ENCODE measurements around the gene ERRFI1. TPM values are rescaled to one million over a fixed set of nuclear protein-coding genes. Genes with fewer than 3 reads are reported as not detected.
"Not testable (repeated sequence)": the region's sequence is repeated elsewhere in the genome, so short reads cannot be mapped to it uniquely, and the experiment has no call there.

Gene ERRFI1
- total RNA-seq, 1 experiment from 2014 or later: 42.6 TPM

GRCh38 chr1:7988576-7988975 lies 37.5 kb downstream of the ERRFI1 start:
- DNase-seq: no peak
- peaks cover 7% of the 10 kb centered on the region for H3K36me3 ChIP-seq (replicated peaks; ENCODE audit: control insufficient read depth, insufficient read depth, low read length)
- H3K4me3 ChIP-seq (ENCODE audit: insufficient read depth, low read depth, low read length): no peak overlapping the region
- no peaks in the 10 kb centered on the region for H3K27me3 ChIP-seq (ENCODE audit: control insufficient read depth, insufficient read depth, low read length)

GRCh38 chr1:7987528-7987927 lies 38.6 kb downstream of the ERRFI1 start:
- no peak overlapping the region for H3K4me3 ChIP-seq (ENCODE audit: insufficient read depth, low read depth, low read length)
- peaks cover 14% of the 10 kb centered on the region for H3K36me3 ChIP-seq (replicated peaks; ENCODE audit: control insufficient read depth, insufficient read depth, low read length)
- DNase-seq: no peak

GRCh38 chr1:7985851-7986612 lies 40.1 kb downstream of the ERRFI1 start:
- H3K36me3 ChIP-seq (replicated peaks; ENCODE audit: control insufficient read depth, insufficient read depth, low read length): peaks cover 17% of the 10 kb centered on the region
- no peak for DNase-seq

More at GRCh38 chr1:7987528-7987927, 38.6 kb downstream of the ERRFI1 start:
- H3K27me3 ChIP-seq (ENCODE audit: control insufficient read depth, insufficient read depth, low read length): no peaks in the 10 kb centered on the region

GRCh38 chr1:7984811-7985210 lies 41.3 kb downstream of the ERRFI1 start:
- peaks cover 20% of the 10 kb centered on the region for H3K36me3 ChIP-seq (replicated peaks; ENCODE audit: control insufficient read depth, insufficient read depth, low read length)
- H3K4me3 ChIP-seq (ENCODE audit: insufficient read depth, low read depth, low read length): no peak overlapping the region
- no peaks in the 10 kb centered on the region for H3K27me3 ChIP-seq (ENCODE audit: control insufficient read depth, insufficient read depth, low read length)
- no peak for DNase-seq

More at GRCh38 chr1:7985851-7986612, 40.1 kb downstream of the ERRFI1 start:
- H3K27me3 ChIP-seq (ENCODE audit: control insufficient read depth, insufficient read depth, low read length): no peaks in the 10 kb centered on the region
- H3K4me3 ChIP-seq (ENCODE audit: insufficient read depth, low read depth, low read length): no peak overlapping the region

GRCh38 chr1:7983086-7983778 lies 42.9 kb downstream of the ERRFI1 start:
- H3K4me3 ChIP-seq (ENCODE audit: insufficient read depth, low read depth, low read length): no peak overlapping the region
- no peak for DNase-seq
- no peaks in the 10 kb centered on the region for H3K27me3 ChIP-seq (ENCODE audit: control insufficient read depth, insufficient read depth, low read length)
- H3K36me3 ChIP-seq (replicated peaks; ENCODE audit: control insufficient read depth, insufficient read depth, low read length): peaks cover 27% of the 10 kb centered on the region

GRCh38 chr1:7980984-7981383 lies 45.1 kb downstream of the ERRFI1 start:
- H3K36me3 ChIP-seq (replicated peaks; ENCODE audit: control insufficient read depth, insufficient read depth, low read length): peaks cover 30% of the 10 kb centered on the region
- H3K4me3 ChIP-seq (ENCODE audit: insufficient read depth, low read depth, low read length): no peak overlapping the region
- H3K27me3 ChIP-seq (ENCODE audit: control insufficient read depth, insufficient read depth, low read length): no peaks in the 10 kb centered on the region
- DNase-seq: no peak

GRCh38 chr1:7975212-7975865 lies 50.8 kb downstream of the ERRFI1 start:
- Histone ChIP-seq H3K4me3 (ENCODE audit: insufficient read depth, low read depth, low read length) (no peak overlapping the region), H3K27me3 (ENCODE audit: control insufficient read depth, insufficient read depth, low read length) (no peaks in the 10 kb centered on the region), H3K36me3 (replicated peaks; ENCODE audit: control insufficient read depth, insufficient read depth, low read length) (peaks cover 22% of the 10 kb centered on the region)
- DNase-seq: peak; percentile 92

GRCh38 chr1:7973086-7973485 lies 53.0 kb downstream of the ERRFI1 start:
- no peak overlapping the region for H3K4me3 ChIP-seq (ENCODE audit: insufficient read depth, low read depth, low read length)
- no peak for DNase-seq
- no peaks in the 10 kb centered on the region for H3K27me3 ChIP-seq (ENCODE audit: control insufficient read depth, insufficient read depth, low read length)
- H3K36me3 ChIP-seq (replicated peaks; ENCODE audit: control insufficient read depth, insufficient read depth, low read length): peaks cover 25% of the 10 kb centered on the region

- DNase-seq: no peak
- H3K27me3 ChIP-seq (ENCODE audit: control insufficient read depth, insufficient read depth, low read length): no peaks in the 10 kb centered on the region
- no peak overlapping the region for H3K4me3 ChIP-seq (ENCODE audit: insufficient read depth, low read depth, low read length)
- peaks cover 21% of the 10 kb centered on the region for H3K36me3 ChIP-seq (replicated peaks; ENCODE audit: control insufficient read depth, insufficient read depth, low read length)
These were observed 53.8 kb downstream of the ERRFI1 start for GRCh38 chr1:7972285-7972684.

GRCh38 chr1:7971024-7971423 lies 55.1 kb downstream of the ERRFI1 start:
- no peak for DNase-seq
- H3K4me3 ChIP-seq (ENCODE audit: insufficient read depth, low read depth, low read length): no peak overlapping the region
- H3K27me3 ChIP-seq (ENCODE audit: control insufficient read depth, insufficient read depth, low read length): no peaks in the 10 kb centered on the region
- peaks cover 24% of the 10 kb centered on the region for H3K36me3 ChIP-seq (replicated peaks; ENCODE audit: control insufficient read depth, insufficient read depth, low read length)

- Histone ChIP-seq H3K36me3 (replicated peaks; ENCODE audit: control insufficient read depth, insufficient read depth, low read length) (peaks cover 30% of the 10 kb centered on the region), H3K4me3 (ENCODE audit: insufficient read depth, low read depth, low read length) (no peak overlapping the region), H3K27me3 (ENCODE audit: control insufficient read depth, insufficient read depth, low read length) (no peaks in the 10 kb centered on the region)
- DNase-seq: no peak
These were observed 55.9 kb downstream of the ERRFI1 start for GRCh38 chr1:7970246-7970645.

- H3K36me3 ChIP-seq (replicated peaks; ENCODE audit: control insufficient read depth, insufficient read depth, low read length): peaks cover 40% of the 10 kb centered on the region
- H3K4me3 ChIP-seq (ENCODE audit: insufficient read depth, low read depth, low read length): no peak overlapping the region
- DNase-seq: no peak
- H3K27me3 ChIP-seq (ENCODE audit: control insufficient read depth, insufficient read depth, low read length): no peaks in the 10 kb centered on the region
These were observed 58.5 kb downstream of the ERRFI1 start for GRCh38 chr1:7967651-7968050.

- Histone ChIP-seq H3K36me3 (replicated peaks; ENCODE audit: control insufficient read depth, insufficient read depth, low read length) (peaks cover 39% of the 10 kb centered on the region), H3K27me3 (ENCODE audit: control insufficient read depth, insufficient read depth, low read length) (no peaks in the 10 kb centered on the region), H3K4me3 (ENCODE audit: insufficient read depth, low read depth, low read length) (no peak overlapping the region)
- no peak for DNase-seq
These were observed 58.9 kb downstream of the ERRFI1 start for GRCh38 chr1:7967196-7967595.

GRCh38 chr1:7964476-7964875 lies 61.6 kb downstream of the ERRFI1 start:
- Histone ChIP-seq H3K36me3 (replicated peaks; ENCODE audit: control insufficient read depth, insufficient read depth, low read length) (peaks cover 27% of the 10 kb centered on the region), H3K27me3 (ENCODE audit: control insufficient read depth, insufficient read depth, low read length) (no peaks in the 10 kb centered on the region), H3K4me3 (ENCODE audit: insufficient read depth, low read depth, low read length) (no peak overlapping the region)
- no peak for DNase-seq

GRCh38 chr1:7963841-7964240 lies 62.3 kb downstream of the ERRFI1 start:
- not testable (repeated sequence) for H3K27me3 ChIP-seq (ENCODE audit: control insufficient read depth, insufficient read depth, low read length)
- H3K36me3 ChIP-seq (replicated peaks; ENCODE audit: control insufficient read depth, insufficient read depth, low read length): peaks cover 25% of the 10 kb centered on the region

More at GRCh38 chr1:7963841-7964240, 62.3 kb downstream of the ERRFI1 start:
- not testable (repeated sequence) for DNase-seq; H3K4me3 ChIP-seq (ENCODE audit: insufficient read depth, low read depth, low read length)

Measured in H7 (cell line).